GM04503 (cell line): ENCODE measurements around the gene SLC35B2.

Source experiments
- DNase-seq: peaks from one replicate; pipeline ENCODE4 v3.0.0-alpha.2; 2012; ENCODE audit warnings: low read depth

The SLC35B2 gene

DNA sequence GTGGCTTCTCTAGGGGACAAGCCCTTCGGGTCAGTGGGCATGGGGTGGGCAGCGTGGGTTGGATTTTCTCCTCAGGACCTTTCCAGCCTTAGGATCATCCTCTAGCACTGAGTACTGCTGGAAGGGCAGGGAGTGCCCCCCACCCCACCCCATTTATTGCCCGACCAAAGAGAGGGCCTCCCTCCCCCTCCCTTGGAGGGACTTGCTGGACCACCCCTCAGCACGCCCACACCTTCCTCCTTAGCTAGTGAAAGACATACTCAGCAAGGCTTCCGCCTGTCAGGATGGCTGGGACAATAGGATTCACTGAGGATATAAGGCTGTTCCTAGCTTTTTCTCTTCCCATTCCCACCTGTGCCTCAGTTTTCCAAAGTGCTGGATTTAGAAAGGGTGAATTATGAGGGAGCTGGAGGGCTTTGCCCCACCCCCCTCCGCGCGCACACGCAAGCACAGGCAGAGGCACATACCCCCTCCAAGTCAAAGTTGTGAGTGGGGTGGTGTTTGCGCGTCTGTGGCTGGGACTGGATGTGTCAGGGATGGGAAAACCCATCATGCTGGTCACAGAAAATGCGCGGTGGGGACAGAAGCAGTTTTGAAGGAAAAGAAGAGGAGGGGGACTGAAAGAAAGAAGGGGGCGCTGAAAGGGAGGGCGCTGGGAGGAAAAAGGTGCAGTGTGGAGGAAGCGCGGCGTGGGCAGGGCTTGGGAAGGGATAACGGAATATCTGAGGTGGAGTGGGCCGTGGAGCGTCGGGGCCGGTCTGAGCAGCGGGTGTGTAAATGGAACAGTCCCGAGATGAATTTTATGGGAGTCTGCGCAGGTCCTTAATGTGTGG, 34.6 kb downstream of the SLC35B2 start:
- no peak for DNase-seq

- no peak for DNase-seq
Measured at GRCh38 chr6:44221961-44222335, 35.4 kb downstream of the SLC35B2 start.

DNA sequence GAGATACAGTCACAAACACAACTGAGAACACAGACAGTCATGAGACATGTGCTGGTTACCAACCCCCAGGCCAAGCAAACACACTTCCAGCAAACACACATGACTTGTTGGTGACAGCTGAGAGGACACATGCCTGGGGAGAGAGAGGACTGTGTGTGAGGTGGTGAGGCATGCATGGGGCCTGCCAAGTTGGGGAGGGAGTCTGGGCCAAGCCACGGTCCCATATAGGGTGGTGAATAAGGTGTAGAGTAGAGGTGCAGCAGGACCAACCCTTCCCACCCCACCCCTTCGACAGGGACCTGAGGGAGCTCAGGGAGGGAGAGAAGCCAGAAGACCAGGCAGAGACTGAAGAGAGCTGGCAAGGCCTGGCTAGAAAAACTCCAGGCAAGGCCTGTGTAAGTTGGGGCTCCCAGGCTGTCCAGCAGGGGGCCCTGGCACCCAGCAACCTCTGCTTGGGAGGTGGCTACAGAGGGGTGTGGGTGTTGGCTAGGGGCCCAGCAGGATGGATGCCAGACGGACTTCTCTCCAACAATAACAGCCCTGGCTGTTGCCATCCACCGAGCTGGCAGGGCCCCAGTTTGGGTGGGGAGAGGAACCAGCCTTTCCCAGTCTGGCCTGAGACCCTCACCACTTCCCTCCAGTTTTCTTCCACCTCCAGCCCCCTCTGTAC, 35.9 kb downstream of the SLC35B2 start:
- DNase-seq, result peak; percentile 23

- DNase-seq, result no peak
Measured at GRCh38 chr6:44220913-44221290, 36.4 kb downstream of the SLC35B2 start.

DNA sequence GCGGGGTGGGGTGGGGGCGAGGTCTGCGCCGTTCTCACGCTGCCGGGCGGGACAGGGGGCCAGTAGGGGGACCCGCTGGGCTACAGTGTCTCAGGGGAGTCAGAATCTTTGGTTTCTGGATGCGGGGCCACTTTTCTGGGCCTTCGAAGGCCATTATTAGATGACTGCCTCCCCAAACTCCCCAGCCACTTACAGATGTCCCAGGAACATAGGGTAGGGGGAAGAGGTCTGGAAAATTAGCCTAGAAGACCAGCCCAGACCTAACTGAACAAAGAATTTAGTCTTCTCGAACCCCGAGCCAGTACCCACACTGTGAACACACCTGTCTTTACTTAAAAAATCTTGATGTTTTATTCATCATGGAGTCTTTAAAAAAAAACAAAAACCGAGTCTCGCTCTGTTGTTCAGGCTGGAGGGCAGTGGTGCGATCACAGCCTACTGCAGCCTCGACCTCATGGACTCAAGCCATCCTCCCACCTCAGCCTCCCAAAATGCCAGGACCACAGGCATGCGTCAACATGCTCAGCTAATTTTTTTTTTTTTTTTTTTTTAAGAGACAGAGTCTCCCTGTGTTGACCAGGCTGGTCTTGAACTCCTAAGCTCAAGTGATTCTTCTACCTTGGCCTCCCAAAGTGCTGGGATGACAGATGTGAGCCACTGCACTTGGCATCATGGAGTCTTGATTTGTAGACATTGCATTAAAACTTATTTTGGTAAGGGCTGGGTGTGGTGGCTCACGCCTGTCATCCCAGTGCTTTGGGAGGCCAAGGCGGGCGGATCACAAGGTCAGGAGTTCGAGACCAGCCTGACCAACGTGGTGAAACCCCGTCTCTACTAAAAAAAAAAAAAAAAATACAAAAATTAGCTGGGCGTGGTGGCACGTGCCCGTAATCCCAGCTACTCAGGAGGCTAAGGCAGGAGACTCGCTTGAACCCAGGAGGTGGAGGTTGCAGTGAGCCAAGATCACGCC, 37.2 kb downstream of the SLC35B2 start:
- no peak for DNase-seq

DNA sequence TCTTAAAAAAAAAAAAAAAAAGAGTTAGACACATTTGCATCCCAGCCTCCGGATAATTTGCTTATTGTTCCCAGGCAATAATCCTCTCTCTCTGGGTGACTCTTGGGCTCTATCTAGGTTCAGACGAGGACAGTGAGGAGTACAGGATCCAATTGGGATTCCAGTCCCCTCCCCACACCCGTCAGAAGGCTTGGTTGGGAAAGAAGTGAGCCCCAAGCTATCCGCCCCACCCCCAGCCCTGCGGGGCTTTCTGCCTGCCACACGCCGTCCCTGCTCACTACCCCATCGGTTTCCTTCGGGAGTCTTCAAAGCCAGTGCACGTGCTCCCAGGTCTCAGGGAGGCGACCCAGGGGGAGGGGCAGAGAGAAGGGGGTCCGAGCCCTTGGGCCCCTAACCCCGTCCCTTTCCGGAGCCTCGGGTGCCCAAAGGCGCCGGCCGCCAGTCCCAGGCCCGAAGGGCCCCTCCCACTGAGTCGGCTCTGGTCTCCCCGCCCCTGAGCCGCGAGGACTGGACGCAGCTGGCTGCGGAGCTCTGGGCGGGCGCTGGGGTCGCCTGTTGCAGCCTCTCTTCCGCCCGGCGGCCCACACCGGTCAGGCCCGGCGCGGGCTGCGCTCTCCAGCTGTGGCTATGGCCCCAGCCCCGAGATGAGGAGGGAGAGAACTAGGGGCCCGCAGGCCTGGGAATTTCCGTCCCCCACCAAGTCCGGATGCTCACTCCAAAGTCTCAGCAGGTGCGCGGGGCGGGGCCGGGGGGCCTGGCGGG, 38.1 kb downstream of the SLC35B2 start:
- no peak for DNase-seq

GRCh38 chr6:44217332-44218143, 39.8 kb downstream of the SLC35B2 start:
- no peak for DNase-seq

DNA sequence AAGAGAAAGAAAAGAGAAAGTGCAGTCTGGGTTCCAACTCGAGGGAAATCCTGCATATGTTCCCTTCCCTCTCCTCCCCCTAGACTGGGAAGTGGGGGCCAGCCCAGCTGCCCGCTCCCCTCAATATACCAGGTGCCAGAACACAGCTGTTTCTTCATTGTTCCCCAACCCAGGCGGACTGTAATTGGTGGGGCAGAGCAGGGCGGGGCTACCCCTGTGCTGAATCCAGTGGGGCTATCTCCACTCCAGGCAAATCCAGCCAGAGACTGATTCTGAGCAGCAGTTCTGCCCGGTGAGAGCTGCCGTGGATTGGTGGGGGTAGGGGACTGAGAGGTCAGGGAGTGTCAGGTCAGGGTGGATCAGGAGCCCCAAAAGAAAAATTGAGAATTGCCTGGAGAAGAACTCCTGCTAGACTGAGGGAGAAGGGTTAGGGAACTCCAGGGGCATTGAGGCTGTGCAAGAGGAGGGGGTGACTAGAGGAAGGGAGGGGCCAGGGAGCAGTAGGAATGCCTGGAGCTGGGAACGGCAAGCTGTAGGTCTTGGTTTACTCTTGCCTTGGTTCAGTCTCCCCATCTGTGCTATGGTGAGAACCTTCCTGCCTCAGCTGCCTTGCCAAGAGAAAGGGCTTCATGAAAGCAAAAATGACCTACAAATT, 40.5 kb downstream of the SLC35B2 start, which contains the start of gene MYMX:
Gene MYMX (plus strand): TSS at position 250 of the 655 bp plus-strand sequence. CDS start 546 bp downstream, outside the sequence.
- DNase-seq, result no peak

- DNase-seq, result no peak
Measured at GRCh38 chr6:44214307-44214706, 43.0 kb downstream of the SLC35B2 start.

DNA sequence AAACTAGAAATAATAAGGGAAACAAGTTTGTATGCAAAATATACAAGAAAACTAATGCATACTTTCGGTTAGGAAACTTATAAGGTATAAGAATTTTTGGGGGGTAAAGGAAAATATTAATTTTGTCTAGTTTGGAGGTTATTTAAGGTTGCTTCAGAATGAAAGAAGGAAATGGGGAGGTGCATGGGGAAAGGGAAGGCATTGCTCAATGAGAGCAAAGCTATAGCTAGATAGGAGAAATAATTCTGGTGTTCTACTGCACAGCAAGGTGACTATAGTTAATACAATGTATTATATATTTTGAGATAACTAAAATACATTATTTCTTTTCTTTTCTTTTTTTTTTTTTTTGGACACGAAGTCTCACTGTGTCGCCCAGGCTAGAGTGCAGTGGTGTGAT, 46.0 kb downstream of the SLC35B2 start:
- DNase-seq, result no peak

DNA sequence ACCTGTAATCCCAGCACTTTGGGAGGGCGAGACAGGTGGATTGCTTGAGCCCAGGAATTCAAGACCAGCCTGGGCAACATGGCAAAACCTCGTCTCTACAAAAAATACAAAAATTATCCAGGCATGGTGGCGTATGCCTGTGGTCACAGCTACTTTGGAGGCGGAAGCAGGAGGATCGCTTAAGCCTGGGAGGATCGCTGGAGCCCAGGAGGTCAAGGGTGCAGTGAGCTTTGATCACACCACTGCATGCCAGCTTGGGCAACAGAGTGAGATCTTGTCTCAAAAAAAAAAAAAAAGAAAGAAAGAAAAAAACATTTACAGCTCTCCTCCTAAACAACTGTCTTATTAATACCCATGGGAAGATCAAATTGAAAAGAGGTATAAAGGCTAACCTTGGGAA, 49.4 kb downstream of the SLC35B2 start:
- DNase-seq, result no peak
